Fibroblast of lung (primary cell): ENCODE measurements around the gene SFXN3. TPM values are rescaled to one million over a fixed set of nuclear protein-coding genes. Genes with fewer than 3 reads are reported as not detected.

Experiments
- DNase-seq, 2 donors: peaks; one replicate each; pipeline versions ENCODE4 v3.0.0 to v3.0.0-alpha.2; 2010; ENCODE audit warnings: low read depth in 2 of 2
- H2AFZ ChIP-seq: 2 replicates; pipeline ENCODE4 v1.5.1; 2012; ENCODE audit warnings: low read length, control low read depth, inconsistent platforms
- H3K27ac ChIP-seq: 2 replicates; pipeline ENCODE4 v1.5.1; 2011; ENCODE audit warnings: low read length, control low read depth; ENCODE audit not compliant: insufficient read depth
- H3K27me3 ChIP-seq: 2 replicates; pipeline ENCODE4 v1.5.1; 2011; ENCODE audit warnings: mild to moderate bottlenecking, low read length; ENCODE audit not compliant: control insufficient read depth, insufficient read depth
- H3K36me3 ChIP-seq: 2 replicates; pipeline ENCODE4 v1.5.1; 2011; ENCODE audit warnings: low read length; ENCODE audit not compliant: control insufficient read depth, insufficient read depth
- H3K4me1 ChIP-seq: 2 replicates; pipeline ENCODE4 v1.5.1; 2011; ENCODE audit warnings: low read length; ENCODE audit not compliant: control insufficient read depth, insufficient read depth; ENCODE audit errors: extremely low read depth
- H3K4me2 ChIP-seq: 2 replicates; pipeline ENCODE4 v1.5.1; 2011; ENCODE audit warnings: low read length, control low read depth; ENCODE audit not compliant: insufficient read depth; ENCODE audit errors: extremely low read depth
- H3K4me3 ChIP-seq, 4 experiments: fragments of 200-600 bp in 1 of 4; sonication (generic) in 1 of 4; replicated peaks in 1 of 4; 2 replicates each; pipeline ENCODE4 v1.5.1; 2011 to 2016; ENCODE audit warnings: low read length in 4 of 4, low read depth in 3 of 4, mild to moderate bottlenecking in 3 of 4, control low read depth in 2 of 4, inconsistent platforms in 1 of 4, mixed read lengths in 1 of 4; ENCODE audit not compliant: insufficient read depth in 1 of 4; ENCODE audit errors: control extremely low read depth in 1 of 4
- H3K79me2 ChIP-seq: 2 replicates; pipeline ENCODE4 v1.5.1; 2012; ENCODE audit warnings: mild to moderate bottlenecking, low read length, inconsistent platforms; ENCODE audit not compliant: control insufficient read depth, insufficient read depth
- H3K9ac ChIP-seq: 2 replicates; pipeline ENCODE4 v1.5.1; 2011; ENCODE audit warnings: mild to moderate bottlenecking, low read length, control low read depth; ENCODE audit not compliant: insufficient read depth
- H3K9me3 ChIP-seq: 2 replicates; pipeline ENCODE4 v1.5.1; 2012; ENCODE audit warnings: low read depth, low read length; ENCODE audit not compliant: control insufficient read depth, insufficient read depth
- H4K20me1 ChIP-seq: 2 replicates; pipeline ENCODE4 v1.5.1; 2011; ENCODE audit warnings: low read length; ENCODE audit not compliant: control insufficient read depth, insufficient read depth; ENCODE audit errors: extremely low read depth
- CTCF ChIP-seq, 2 donors: IDR thresholded peaks in 1 of 2; conservative IDR thresholded peaks in 1 of 2; 1 replicate in 1 of 2; 2 replicates in 1 of 2; pipeline ENCODE4 v1.5.1; 2011 to 2012; ENCODE audit warnings: low read length in 2 of 2, control low read depth in 1 of 2, inconsistent platforms in 1 of 2, low read depth in 1 of 2, mild to moderate bottlenecking in 1 of 2
- EZH2 ChIP-seq: IDR thresholded peaks from 2 replicates; pipeline ENCODE4 v1.5.1; 2012; ENCODE audit warnings: low read length, control low read depth, mild to moderate bottlenecking; ENCODE audit errors: missing control alignments
- polyA plus RNA-seq, 2 donors: library from polyadenylated mRNA; depleted of rRNA in 1 of 2; stranded (reverse) in 1 of 2; unstranded in 1 of 2; fragments of >200 nt; gene quantifications; 2 replicates each; pipeline ENCODE4 v1.2.1, GENCODE V29; 2011 to 2012; ENCODE audit warnings: missing spikeins in 1 of 2
- total RNA-seq: library from RNA; depleted of rRNA; stranded (reverse); fragments of >200 nt; gene quantifications from 2 replicates; pipeline ENCODE4 v1.2.1, GENCODE V29; 2014

Gene SFXN3
- total and polyA plus RNA-seq, 2 donors (not counting 1 experiment from before 2014, with no cell fraction given), result 55.0 to 79.3 TPM

GRCh38 chr10:101054876-101055275 is 23.8 kb downstream of the SFXN3 start:
- Histone ChIP-seq H3K4me3 (no peak overlapping the region), H3K9me3 (no peaks in the 10 kb centered on the region), H4K20me1 (no peaks in the 10 kb centered on the region), H3K27ac (no peak overlapping the region), H2AFZ (no peak overlapping the region), H3K27me3 (peaks cover 1% of the 10 kb centered on the region), H3K36me3 (peaks cover 2% of the 10 kb centered on the region), H3K4me1 (peaks cover 24% of the 10 kb centered on the region), H3K4me2 (no peak overlapping the region), H3K9ac (no peak overlapping the region), H3K79me2 (peaks cover 7% of the 10 kb centered on the region)
- TF ChIP-seq EZH2 (no peak), CTCF (conservative IDR thresholded peaks at IDR 0.05 in 1 of 2, IDR thresholded peaks at IDR 0.05 in 1 of 2; ENCODE audit: low read depth in 1 of 2, low read length in 2 of 2) (no peak)
- no peak for DNase-seq

DNA sequence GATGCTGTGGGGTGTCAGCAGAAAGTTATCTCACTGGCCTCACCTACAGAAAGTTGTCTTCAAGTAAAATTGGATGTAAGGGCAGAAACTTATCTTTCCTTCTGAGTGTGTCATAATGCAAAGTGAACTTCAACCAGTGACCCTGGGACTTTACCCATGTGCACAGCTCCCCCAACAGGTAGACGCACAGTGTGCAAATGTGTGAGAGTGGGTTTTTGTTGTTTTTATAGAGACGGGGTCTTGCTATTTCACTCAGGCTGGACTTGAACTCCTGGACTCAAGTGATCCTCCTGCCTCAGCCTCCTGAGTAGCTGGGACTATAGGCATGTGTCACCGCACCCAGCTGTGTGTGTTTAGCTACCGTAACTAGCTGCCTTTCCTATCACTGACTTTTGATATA is 24.4 kb downstream of the SFXN3 start:
- H3K4me2 ChIP-seq, result no peak overlapping the region
- no peak for TF ChIP-seq EZH2
- TF ChIP-seq CTCF (conservative IDR thresholded peaks at IDR 0.05 in 1 of 2, IDR thresholded peaks at IDR 0.05 in 1 of 2; ENCODE audit: low read depth in 1 of 2, low read length in 2 of 2), result peak in 1 of 2 donors; percentile 17
- no peaks in the 10 kb centered on the region for H3K27me3 ChIP-seq
- no peaks in the 10 kb centered on the region for H4K20me1 ChIP-seq
- H3K36me3 ChIP-seq, result peaks cover 2% of the 10 kb centered on the region
- no peak for DNase-seq
- no peak overlapping the region for H3K27ac ChIP-seq
- H3K9ac ChIP-seq, result no peak overlapping the region
- H2AFZ ChIP-seq, result no peak overlapping the region
- H3K79me2 ChIP-seq, result peaks cover 7% of the 10 kb centered on the region
- H3K4me3 ChIP-seq, result no peak overlapping the region
- peaks cover 22% of the 10 kb centered on the region for H3K4me1 ChIP-seq
- H3K9me3 ChIP-seq, result no peaks in the 10 kb centered on the region

GRCh38 chr10:101056365-101057151 is 25.5 kb downstream of the SFXN3 start:
- Histone ChIP-seq H2AFZ (no peak overlapping the region), H3K79me2 (peaks cover 7% of the 10 kb centered on the region), H4K20me1 (no peaks in the 10 kb centered on the region), H3K27ac (no peak overlapping the region), H3K4me3 (no peak overlapping the region), H3K4me1 (peaks cover 23% of the 10 kb centered on the region), H3K4me2 (no peak overlapping the region), H3K9me3 (no peaks in the 10 kb centered on the region), H3K9ac (no peak overlapping the region), H3K36me3 (peaks cover 2% of the 10 kb centered on the region), H3K27me3 (no peaks in the 10 kb centered on the region)
- no peak for DNase-seq
- TF ChIP-seq EZH2 (no peak), CTCF (conservative IDR thresholded peaks at IDR 0.05 in 1 of 2, IDR thresholded peaks at IDR 0.05 in 1 of 2; ENCODE audit: low read depth in 1 of 2, low read length in 2 of 2) (no peak)
